ENCODE results near the gene ZNF750.

Gene ZNF750

DNA sequence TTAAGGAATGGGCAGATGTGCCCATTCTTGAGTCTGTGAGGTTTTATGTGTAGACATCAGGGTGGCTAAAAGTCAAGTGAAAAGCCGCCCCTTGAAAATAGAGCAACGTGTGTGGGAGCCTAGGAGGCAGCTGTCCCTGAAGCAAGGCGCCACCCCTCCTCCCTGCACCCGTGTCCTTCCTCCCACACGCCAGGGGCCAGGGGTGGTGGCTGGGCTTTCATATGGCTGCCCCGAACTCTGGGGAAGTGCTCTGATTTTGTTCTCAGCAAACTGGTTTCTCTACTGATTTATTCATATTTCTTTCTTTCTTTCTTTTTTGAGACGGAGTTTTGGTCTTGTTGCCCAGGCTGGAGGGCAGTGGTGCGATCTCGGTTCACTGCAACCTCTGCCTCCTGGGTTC is 4.7 kb downstream of the ZNF750 start:
- no peak for ATAC-seq
- no peak for DNase-seq

DNA sequence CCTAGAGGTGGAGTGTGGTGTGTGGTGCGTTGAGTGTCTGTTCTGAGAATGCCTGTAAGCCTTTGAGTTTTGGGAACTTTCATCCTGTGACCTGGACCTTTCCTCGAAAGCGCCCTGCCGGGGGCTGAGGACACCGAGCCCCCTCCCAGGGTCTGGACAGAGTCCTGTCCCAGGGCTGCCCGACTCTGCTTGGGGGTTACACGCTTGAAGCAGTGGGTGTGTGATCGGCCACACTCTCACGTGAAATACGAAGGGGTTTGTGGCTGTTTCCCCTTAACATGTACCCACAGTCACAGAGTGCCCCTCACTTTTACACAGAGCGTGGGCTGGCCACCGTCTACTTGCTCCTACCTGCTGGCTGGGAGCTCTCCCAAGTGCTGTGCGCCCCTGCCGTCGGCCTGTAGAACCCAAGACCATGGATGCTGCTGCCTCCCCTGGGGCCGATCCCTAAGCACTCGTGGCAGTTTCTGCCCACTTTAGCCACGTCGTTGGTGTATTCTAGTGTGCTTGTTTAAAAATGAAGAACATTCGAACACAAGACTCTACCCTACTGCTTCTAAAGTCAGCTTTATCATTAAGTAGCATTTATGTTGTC is 6.8 kb downstream of the ZNF750 start:
- no peak for ATAC-seq

GRCh38 chr17:82832411-82832810 is 7.4 kb downstream of the ZNF750 start:
- ATAC-seq (no peak), DNase-seq (no peak)

More for the DNA sequence above, 6.8 kb downstream of the ZNF750 start:
- DNase-seq: no peak

- ATAC-seq (no peak), DNase-seq (no peak)
These were observed 8.0 kb downstream of the ZNF750 start for GRCh38 chr17:82831818-82832200.

GRCh38 chr17:82831041-82831817 is 8.6 kb downstream of the ZNF750 start:
- no peak for ATAC-seq
- no peak for DNase-seq

DNA sequence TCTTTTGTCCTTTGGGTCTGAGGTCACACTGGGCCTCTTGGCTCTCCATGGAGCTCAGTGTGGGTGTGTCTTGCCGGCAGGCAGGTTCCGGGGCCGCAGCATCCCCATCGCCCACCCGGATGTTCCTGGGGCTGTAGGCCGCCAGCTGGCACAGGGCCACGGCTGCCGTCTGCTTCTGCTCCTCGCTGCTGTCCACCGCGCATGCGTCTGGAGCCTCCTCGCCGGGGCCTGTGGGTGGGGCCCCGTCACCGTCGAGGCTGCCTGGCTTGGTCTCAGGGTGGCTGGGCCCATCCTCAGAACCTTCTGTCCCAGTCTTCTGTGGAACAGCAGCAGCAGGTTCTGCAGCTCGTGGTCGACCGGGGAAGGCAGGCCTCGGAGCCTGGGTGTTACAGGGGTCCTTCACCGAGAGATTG is 9.6 kb downstream of the ZNF750 start:
- DNase-seq (no peak), ATAC-seq (no peak)

GRCh38 chr17:82828875-82829487 is 10.8 kb downstream of the ZNF750 start:
- DNase-seq: no peak

DNA sequence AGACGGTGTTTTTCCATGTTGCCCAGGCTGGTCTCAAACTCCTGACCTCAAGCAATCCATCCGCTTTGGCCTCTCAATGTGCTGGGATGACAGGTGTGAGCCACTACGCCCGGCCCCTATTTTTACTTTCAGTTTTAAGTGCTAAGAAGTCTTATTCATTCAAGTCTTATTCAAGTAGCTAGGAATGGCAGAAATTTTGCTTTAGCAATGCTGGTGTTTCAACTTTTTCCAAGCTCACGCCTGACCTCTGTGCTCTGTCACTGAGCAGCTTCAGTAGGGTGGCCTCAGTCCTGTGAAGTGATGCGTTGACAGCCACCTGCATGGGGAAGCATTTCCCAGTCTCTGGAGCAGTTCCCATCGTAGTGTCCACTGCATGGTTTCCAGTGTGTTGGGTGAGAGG is 12.9 kb downstream of the ZNF750 start:
- DNase-seq (no peak), ATAC-seq (no peak)

More at GRCh38 chr17:82828875-82829487, 10.8 kb downstream of the ZNF750 start:
- ATAC-seq: no peak

DNA sequence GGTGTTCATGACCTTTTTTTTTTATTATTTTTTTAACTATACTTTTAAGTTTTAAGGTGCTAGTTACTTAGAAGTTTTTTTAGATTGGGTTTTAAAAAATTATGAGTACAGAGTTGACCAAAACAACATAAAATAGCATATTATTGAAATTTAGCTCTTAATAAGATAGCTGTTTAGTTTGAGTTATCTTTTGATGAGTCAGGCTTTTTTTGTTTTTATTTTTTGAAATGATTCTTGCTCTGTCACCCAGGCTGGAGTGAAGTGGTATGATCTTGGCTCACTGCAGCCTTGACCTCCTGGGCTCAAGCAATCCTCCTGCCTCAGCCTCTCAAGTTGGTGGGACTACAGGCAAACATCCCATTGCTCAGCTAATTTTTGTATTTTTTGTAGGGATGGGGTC is 13.6 kb downstream of the ZNF750 start:
- no peak for ATAC-seq
- no peak for DNase-seq

DNA sequence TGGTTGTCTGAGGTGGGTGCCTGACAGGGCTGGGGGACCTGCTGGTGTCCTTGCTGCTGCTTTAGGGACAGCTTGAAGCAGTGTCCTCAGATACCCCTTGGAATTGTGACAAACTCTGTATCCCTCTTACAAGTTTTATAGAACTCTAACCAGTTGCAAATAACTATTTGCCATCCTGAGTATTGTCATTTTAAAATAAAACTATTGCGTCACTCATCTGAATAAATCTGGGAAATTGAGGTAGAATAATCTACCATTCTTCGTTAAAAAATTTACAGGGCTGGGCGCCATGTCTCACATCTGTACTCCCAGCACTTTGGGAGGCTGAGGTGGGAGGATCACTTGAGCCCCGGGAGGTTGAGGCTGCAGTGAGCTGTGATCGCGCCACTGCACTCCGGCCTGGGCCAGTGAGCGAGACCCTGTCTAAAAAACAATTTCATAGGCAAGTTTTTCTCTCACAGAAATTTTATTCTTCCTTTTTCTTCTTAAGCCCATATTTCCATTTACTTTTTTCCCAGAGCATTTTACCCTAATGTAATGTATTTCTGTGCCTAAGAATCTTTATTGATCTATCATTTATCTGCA is 14.2 kb downstream of the ZNF750 start:
- DNase-seq: no peak
- ATAC-seq: no peak

DNA sequence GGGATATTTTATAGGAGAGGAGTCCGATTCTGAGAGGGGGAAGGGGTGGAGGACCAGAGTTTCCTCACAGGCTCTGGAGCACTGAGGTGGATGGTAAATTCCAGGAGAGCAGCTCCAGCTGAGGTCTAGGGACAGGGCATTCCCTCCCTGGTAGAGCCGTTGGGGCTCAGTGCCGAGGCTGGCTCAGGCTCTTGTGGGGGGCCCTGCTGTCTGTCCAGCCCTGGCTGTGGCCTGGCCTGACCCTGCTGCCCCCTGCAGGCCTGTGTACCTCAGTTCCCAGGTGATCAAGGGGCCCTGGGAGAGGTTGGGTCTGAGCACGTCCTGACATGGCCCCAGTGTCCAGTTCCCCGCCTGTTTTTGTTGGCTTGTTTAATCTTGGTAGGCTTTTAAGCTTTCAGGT is 16.8 kb downstream of the ZNF750 start:
- peak; percentile 28 for ATAC-seq
- DNase-seq: no peak

DNA sequence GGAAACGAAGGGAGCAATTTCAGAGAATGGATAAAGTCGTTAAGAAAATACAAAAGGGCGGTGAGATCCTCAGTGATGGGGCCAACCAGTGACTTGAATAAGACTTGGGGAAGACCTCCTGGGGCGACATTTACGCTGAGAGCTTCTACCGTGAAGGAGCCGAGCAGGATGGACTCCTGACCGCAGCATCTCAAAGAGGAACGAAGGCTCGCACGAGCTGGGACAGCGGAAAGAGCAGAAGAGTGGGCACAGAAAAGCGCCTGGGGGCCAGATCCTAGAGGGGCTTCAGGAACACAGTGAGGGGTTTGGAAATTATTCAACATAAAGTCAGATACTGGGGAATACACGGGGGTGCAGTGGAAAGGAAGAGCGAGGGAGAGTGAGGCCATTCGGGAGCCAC is 17.5 kb downstream of the ZNF750 start:
- ATAC-seq: no peak
- no peak for DNase-seq

GRCh38 chr17:82821554-82821953 is 18.3 kb downstream of the ZNF750 start:
- DNase-seq: no peak
- no peak for ATAC-seq

- no peak for ATAC-seq
- no peak for DNase-seq
These were observed 19.3 kb downstream of the ZNF750 start for GRCh38 chr17:82820278-82821251.

GRCh38 chr17:82817947-82818346 is 21.9 kb downstream of the ZNF750 start:
- DNase-seq (no peak), ATAC-seq (no peak)

DNA sequence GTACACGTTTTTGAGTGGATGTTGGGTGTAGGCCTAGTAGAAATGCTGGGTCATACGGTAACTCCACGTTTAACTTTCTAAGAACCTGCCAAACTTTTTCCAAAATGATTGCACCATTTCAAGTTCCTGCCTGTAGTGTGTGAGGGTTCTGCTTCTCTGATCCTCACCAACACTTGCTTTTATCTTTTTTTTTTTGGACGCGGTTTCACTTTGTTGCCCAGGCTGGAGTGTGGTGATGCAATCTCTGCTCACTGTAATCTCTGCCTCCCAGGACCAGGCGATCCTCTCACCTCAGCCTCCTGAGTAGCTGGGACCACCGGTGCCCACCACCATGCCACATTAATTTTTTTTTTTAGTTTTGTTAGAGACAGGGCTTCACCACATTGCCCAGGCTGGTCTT is 23.5 kb downstream of the ZNF750 start:
- ATAC-seq (no peak), DNase-seq (no peak)

- ATAC-seq (no peak), DNase-seq (no peak)
These were observed 24.0 kb downstream of the ZNF750 start for GRCh38 chr17:82815790-82816305.

DNA sequence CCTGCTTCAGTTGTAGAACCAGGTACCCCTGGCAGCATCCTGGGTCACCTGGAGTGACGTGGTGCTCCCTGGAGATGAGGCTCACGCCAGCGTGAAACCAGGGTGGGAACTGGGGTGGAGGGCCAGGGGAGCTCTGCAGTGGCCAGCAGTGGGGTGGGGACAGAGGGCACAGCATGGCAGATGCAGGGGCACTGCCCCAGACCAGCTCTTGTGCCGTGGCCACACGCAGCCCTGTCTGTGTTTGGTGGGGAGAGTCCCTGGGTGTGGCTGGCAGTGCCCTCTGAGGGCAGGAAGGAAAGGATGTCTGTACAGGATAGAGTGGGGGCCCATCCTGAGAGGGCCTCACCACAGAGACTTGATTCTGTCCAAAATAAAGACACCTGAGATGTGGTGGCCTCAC is 24.5 kb downstream of the ZNF750 start:
- DNase-seq: no peak
- no peak for ATAC-seq

GRCh38 chr17:82814834-82815233 is 25.0 kb downstream of the ZNF750 start:
- no peak for DNase-seq

GRCh38 chr17:82813299-82814051 is 26.3 kb downstream of the ZNF750 start:
- ATAC-seq: no peak
- no peak for DNase-seq

More at GRCh38 chr17:82814834-82815233, 25.0 kb downstream of the ZNF750 start:
- ATAC-seq: no peak

DNA sequence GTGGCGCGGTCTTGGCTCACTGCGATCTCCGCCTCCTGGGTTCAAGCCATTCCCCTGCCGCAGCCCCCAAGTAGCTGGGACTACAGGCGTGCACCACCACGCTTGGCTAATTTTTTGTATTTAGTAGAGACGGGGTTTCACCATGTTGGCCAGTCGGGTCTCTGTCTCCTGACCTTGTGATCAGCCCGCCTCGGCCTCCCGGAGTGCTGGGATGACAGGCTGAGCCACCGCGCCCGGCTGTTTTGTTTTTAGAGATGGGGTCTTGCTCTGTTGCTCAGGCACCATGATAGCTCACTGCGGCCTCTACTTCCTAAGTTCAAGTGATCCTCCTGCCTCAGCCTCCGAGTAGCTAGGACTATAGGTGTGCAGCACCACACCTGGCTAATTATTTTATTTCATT is 27.2 kb downstream of the ZNF750 start:
- ATAC-seq: no peak
- no peak for DNase-seq
